Measurements from ENCODE around the gene DOCK11. TPM values are rescaled to one million over a fixed set of nuclear protein-coding genes. Genes with fewer than 3 reads are reported as not detected.
"Not testable (repeated sequence)": the region's sequence is repeated elsewhere in the genome, so short reads cannot be mapped to it uniquely, and the experiment has no call there.

Gene DOCK11
- 20.6 TPM for total RNA-seq

DNA sequence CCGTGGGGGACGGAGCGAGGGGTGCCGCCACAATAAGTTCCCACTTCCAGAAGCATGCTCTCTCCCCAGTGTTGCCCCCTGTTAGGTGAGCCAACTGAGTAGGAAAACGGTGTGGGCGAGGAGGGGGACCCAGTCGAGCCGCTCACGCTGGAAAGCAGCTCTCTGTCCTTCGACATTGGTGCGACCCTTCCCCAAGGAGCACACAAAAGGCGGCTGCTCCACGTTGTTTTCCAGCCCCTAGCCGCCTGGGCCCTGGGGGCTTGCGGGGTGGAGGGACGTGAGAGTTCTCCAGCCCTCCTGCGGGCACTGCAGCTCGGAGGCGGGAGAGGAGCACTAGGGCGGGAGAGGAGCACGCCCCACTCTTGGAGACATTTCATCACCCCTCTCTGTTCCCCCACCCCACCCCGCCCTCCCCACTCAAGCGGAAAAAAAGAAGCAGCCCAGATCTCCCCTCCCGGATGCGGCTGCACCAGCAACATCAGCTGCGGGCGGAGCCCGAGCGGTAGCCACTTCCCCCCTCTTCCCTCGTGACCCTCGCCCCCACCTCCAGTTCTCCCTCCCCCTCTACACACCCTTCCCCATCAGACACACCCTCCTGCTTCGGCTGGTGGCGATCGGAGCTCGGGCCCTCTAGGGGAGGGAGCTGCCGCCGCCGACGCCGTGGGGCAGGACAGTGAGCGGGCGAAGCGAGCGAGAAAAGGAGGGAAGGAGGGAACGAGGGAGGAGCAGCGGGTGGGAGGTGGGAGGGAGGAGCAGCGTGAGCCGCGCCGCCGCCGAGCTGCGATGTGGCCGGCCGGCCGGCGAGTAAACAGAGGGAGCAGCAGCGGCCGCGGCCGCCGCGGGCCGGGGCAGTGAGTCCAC, at the start of gene DOCK11:
DOCK11 (plus strand) TSS at position 755 of the 861 bp plus-strand sequence. CDS start 157 bp downstream, outside the sequence.
- peak; percentile 60 for DNase-seq

DNA sequence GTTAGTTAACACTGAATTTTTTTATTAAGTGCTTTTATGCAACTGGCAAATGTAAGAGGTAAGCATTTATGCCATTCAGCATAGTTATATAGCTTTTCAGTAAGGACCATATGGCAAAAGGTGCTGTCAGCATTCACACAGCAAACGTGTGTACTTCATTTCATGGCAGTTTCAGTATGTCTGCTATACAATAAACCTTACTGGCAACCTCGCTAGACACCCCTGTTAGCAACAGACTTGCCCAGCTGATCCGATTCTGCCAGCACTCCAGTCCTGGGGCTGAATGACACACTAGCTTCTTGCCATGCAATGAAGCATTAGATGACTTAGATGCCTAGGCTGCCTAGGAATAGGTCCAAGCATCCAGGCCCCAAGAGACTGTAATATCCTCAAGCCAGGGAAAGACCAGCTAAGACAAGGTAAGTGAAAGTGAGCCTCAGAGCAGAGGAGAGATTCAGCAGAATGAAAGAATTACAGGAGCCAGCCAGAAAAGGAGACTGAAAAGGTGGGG, 47.3 kb upstream of the DOCK11 start:
- no peak for DNase-seq

DNA sequence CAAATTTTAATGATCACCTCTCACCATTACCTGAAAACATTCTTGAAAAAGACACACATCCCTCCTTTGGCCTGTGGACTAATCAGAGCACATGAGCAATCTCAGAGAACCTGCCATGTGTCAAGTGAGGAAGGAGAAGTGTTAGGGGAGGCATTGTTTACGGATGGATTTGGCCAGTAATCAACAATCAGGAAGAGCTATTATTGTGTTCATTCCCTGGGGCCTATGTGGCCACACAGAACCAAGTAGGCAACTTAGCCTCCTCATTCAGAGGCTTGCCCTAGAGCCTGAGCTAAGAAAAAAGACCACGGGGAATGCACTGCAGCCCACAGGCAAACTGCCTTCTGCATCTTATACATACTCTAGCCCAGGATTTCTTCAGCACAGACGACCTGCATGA, 40.6 kb upstream of the DOCK11 start:
- no peak for DNase-seq

DNA sequence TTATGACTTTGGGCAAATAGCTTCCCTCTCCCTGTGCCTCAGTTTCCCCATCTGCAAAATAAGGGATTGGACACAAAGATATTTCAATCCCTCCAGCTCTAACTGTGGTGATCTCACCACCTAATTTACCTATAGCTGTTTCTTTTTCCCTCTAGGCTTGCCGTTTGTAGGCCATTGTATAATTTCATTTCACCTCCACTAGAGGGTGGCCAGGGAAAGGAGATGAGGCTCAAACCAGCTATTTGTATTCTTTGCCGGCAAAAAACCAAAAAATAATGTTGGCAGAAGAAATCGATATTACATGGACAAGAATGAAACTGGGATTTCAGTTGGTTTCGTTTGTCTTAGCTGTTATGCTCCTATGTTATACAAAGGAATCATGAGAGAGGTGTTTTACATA, 36.1 kb upstream of the DOCK11 start:
- no peak for DNase-seq

DNA sequence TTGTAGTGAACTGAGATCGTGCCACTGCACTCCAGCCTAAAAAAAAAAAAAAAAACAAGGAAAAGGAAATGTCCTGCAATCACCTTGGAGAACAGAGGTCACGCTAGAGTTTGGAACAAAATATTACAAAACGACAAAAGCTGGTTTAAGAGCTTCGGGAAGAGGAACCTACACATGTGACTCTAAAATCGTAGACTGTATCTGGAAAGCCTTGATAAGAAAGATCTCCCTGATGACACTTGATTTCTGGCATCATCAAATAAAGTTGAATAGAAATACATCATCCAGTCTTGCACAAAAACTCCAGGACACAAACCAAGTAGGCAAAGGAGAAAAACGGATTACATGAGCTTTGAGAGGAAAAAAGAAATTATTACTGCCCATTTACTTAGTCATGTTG, 31.1 kb upstream of the DOCK11 start:
- no peak for DNase-seq

DNA sequence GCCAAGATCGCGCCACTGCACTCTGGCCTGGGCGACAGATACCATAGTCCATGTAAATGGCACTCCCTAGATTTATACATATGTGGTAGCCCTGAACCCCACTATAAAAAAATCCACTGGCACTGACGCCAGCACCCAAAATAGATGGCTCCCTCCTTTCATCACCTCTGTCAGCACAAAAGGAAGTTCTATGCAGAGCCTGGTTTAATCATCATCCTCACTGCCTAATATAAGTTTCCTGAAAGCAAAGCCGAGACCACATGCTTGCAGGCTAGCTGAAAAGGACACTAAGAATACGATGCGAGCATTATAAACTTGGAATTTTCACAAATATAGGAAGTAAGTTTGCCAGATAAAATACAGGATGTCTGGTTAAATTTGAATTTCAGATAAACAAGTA, 27.5 kb upstream of the DOCK11 start:
- DNase-seq = no peak

DNA sequence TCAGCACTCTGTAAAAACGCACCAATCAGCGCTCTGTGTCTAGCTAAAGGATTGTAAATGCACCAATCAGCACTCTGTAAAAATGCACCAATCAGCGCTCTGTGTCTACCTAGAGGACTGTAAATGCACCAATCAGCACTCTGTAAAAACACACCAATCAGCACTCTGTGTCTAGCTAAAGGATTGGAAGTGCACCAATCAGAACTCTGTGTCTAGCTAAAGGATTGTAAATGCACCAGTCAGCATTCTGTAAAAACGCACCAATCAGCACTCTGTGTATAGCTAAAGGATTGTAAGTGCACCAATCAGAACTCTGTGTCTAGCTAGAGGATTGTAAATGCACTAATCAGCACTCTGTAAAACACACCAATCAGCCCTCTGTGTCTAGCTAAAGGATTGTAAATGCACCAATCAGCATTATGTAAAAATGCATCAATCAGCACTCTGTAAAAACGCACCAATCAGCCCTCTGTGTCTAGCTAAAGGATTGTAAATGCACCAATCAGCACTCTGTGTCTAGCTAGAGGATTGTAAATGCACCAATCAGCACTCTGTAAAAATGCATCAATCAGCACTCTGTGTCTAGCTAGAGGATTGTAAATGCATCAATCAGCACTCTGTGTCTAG, 24.8 kb upstream of the DOCK11 start:
- not testable (repeated sequence) for DNase-seq

DNA sequence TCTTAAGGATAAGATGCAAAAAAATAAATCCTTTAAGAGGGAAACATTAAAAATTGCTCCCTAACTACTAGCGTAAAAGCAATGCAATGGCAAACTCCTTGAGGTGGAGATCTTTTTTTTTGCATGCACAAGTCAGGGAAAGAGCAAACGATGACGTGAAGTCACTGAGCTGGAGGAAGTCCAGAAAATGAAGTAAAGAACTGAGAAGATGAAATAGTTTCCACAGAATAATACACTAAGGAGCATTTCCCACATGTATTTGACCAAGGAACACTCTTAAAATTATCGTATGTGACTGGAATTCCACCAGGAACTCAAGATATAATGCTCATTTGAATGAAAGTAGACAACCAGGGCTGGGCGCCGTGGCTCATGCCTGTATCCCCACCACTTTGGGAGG, 21.0 kb upstream of the DOCK11 start:
- DNase-seq = no peak

DNA sequence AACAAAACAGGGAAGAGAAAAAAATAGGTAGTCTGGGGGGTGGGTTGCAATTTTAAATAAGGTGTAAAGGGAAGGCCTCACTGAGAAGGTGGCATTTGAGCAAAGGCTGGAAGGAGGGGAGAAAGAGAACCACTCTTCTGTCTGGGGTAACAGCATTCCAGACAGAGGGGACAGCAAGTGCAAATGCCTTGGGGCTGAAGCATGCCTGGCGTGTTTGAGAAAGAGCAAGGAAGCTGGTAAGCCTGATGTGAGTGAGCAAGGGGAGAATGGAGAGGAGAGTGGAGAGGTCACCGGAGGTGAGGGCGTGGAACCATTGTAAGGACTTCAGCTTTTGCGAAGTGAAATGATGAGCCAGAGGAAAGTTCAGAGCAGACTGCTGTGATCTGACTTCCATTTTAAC, 19.7 kb upstream of the DOCK11 start:
- DNase-seq = no peak

DNA sequence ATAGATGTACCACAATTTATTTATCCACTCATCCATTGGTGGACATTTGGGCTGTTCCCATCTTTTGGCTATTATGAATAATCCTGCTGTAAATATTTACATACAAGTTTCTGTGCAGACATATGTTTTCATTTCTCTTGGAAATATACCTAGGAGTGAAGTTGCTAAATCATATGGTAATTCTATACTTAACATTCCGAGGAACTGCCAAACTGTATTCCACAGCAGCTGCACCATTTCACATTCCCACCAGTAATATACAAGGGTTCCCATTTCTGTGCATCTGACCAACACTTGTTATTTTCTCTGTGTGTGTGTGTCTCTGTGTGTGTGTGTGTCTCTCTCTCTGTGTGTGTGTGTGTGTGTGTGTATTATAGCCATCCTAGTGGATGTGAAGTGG, 15.4 kb upstream of the DOCK11 start:
- no peak for DNase-seq

DNA sequence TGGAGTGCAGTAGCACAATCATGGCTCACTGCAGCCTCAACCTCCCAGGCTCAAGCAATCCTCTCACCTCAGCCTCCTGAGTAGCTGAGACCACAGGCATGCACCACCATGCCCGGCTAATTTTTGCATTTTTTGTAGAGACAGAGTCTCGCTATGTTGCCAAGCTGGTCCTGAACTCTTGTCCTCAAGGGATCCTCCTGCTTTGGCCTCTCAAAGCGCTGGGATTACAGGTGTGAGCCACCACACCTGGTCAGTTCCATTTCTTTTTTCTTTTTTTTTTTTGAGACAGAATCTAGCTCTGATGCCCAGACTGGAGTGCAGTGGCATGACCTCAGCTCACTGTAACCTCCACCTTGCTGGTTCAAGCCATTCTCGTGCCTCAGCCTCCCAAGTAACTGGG, 13.2 kb upstream of the DOCK11 start:
- DNase-seq = not testable (repeated sequence)

DNA sequence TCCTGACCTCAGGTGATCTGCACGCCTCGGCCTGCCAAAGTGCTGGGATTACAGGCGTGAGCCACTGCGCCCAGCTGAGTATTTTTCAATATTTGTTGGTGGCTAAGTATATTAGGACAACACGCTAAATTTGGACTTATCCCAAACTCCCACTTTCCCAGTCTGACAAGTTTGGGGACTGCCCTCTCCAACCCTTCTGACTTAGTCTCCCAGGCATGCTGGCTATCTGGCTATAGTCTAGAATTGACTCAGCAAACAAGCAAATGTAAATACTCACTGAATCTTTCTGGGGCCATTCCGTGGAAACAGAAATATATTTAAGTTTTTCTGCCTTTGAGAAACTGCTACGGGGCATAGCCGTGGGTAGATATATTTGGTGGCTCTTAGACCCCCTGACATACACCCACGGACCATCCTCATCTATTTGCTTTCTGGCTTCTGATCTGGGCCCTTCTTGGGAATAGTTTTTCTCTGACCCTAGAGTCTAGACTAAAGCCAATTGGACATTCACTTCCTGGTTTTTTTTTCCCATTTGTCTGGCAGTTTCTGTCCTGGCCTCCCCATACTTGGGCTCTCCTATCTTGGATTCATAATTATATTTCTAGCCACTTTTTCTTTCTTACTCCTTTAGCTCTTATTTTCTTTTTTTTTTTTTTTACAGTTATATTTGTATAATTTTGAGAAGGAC, 11.3 kb upstream of the DOCK11 start:
- no peak for DNase-seq

DNA sequence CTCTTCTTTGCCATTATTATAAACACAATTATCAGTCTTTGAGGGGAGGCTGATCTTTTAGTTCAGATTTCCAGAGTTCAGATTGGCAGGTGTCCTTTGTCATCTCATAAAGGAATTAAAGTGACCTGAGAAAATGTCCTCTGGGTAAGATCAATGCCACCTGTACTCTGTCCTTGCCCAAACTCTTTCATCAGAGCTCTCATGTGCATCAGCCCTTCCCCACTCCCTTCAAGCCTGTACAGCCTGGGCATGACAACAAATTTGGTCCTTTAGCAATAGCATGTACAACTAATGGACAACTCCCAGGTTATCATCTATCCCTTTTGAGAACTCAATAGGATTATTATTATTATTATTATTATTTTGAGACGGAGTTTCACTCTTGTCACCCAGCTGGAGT, 8.9 kb upstream of the DOCK11 start:
- DNase-seq = not testable (repeated sequence)

DNA sequence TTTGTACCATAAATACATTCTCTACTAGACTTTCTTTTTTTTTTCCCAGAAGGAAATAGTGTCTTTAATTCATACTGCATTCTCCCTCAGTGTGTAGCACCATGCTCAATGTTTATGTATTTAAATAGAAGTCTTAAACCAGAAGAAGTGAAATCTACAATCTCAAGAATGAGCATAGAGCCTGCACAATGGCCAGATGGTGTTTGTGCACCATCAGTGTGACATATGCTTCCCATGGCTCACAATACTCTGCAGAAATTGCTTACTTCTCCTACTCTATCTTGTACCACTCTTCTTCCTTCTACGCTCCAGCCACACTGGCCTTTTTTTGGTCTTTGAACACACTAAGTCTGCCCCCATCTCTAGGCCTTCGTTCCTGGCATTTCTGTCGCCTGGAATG, 2.6 kb upstream of the DOCK11 start:
- DNase-seq = no peak

DNA sequence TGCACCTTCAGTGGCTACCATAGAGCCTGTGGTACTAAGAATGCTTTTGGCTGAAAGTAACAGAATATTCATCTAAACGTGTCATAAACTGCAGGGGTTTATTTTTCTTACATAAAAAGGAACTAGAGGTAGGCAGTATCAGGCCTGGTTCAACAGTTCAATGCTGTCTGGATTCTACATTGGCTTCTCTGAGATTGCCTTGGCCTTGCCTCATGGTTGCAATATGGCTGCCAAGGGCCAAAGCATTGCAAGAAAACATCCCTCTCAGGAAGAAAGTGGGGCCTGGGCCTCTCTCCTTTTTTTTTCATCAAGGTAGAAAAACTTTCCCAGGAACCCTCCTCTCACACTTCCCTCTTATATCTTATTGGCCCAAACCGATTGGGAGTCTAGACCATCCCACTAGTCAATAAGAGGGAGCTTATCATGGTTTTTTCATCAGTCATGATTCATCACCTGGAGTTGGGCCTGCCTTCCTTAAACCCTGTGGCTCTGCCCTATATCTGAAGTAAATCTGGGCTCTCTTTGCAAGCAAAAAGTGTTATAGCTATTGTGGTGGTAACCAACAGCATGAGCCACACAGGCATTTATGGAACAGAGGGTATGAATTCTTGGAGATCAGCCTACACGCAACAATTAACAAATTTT, 1.8 kb upstream of the DOCK11 start:
- no peak for DNase-seq

DNA sequence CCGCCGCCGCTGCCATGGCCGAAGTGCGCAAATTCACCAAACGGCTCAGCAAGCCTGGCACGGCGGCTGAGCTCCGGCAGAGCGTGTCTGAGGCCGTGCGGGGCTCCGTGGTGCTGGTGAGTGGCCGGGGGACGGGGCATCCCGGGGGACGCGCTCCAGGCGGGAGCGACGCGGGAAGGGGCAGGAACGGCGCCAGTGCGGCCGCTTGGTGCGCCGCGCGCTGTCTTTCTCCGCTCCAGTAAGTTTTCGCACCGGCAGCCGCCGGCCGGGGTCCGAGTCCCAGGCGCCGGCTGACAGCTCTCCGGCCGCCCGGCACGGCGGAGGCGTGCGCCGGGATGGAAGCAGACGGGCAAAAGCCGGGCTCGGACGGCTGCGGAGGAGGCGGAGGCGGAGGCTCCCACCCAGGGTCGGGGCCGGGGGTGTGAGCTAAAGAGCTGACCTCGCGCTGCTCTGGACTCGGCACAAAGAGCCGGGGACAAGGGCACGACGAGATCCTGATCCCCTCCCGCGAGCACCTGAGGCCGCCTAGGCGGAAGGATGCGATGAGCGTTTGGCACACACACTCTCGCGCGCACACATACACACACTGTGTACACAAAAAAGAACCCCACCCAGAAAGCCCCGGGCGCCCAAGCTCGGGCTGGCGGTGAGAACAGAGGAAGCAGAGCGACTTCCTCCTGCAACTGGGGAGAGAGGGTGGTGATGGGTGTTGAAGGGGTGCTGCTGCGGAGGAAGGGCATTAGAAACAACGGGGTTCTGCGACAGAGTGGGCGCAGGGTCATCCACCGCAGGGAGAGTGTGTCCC, 545 bp downstream of the DOCK11 start:
- no peak for DNase-seq

DNA sequence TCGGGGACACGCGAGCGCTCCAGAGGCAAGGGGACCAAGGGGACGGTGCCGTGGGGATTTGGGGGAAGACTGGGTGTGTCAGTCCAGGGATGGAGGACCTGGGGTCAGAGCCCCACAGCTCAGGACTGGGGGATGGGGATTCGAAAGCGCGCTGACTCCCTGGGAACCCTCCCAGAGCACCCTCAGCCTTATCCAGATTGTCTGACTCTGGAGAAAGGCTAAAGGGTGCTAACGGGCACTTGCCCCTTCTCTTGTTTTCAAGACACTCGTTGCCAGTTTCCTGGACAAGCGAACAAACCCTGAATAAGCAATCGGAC, 1.1 kb downstream of the DOCK11 start:
- DNase-seq = no peak

DNA sequence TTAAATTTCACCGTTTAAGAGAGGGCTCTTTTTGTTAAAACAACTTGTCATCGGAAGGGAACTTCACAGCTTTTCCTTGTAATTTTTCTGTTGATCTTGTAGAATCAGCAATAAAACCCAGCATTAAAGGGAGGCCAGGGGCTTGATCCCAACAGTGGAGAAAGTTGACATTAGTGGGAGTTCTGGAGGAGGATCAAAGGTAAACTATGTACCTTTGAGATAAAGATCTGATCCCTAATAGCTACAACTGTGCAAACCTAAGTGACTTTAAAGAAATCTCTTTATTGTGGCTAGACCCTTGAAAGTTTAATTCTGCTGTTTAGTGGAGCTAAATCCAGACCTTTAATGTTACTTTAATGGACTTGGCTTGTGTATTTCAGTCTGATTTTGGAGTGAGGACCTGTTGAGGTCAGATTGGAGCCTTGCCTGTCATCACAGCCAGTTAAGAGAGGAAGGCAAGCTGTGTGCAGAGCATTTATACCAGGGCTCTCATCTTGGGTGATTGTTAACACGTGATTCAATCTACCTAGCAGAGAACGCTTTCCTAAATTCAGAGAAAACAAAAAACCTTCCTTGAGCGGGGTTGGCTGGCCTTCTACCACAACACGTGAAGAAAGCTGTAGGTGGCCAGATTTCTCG, 1.7 kb downstream of the DOCK11 start:
- no peak for DNase-seq

DNA sequence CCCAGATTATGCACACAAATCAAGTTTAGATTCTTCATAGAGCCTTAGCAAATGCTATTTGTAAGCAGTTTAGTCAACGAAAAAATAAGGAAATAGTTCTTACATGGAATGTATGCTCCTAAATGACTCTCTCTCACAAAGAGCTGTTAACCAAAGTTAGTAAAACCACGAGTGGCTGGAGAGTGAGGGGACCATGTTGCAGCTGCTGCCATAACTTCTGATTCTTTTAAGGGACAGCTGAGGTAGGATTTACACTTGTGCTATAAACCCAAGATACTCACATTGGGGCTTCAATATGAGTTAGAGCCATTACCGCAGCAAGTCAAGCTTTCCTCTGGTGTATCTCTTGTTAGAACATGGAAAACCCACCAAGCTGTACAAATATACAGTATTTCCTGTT, 2.7 kb downstream of the DOCK11 start:
- DNase-seq = no peak

DNA sequence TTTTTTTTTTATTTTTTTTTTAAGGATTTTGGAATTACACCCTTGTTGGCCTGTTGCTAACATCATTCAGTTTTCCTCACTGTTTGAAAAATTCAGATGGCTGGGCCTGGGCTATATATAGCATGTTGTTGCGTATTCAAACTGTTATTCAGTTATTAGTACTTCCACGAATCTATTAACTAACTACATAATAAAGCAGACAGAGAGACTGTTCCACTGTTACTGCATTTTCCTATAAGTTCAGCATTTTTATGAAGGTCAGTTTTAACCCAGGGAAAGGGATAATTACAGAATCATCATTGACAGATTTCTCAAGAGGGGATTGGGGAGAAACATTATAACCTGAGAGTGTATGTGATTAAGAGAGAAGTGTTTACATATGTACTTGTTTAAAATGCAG, 3.1 kb downstream of the DOCK11 start:
- no peak for DNase-seq

DNA sequence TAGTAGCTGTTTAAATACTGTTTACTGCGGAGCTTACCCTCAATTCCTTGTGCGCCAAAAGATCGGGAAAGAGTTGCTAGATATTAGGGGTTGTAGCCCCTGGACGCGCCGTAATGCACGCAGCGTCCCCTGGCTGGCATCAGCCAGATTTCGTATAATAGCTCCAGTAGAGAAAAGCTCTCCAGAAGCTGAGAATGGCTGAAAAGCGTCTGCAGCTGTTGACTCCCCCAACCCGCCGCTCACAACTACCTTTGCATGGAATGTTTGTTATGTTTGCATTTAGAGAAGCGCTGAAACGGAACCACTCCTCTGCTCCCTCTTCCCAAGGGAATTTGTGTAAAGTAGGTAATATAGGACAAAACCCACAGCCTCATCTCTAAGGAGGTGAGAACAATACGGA, 3.7 kb downstream of the DOCK11 start:
- no peak for DNase-seq
